Suprapubic skin (tissue), 4 donors: ENCODE results near the gene MAGEA8.

ENCODE experiments used
- EP300 ChIP-seq: sonication (generic); formaldehyde crosslinking; IDR thresholded peaks from one replicate; pipeline ENCODE4 v1.6.1; 2017; ENCODE audit warnings: antibody characterized with exemption
- POLR2A ChIP-seq, 2 donors: fragments of 450-650 bp; IDR thresholded peaks; one replicate each; pipeline ENCODE4 v1.6.1; 2017; ENCODE audit warnings: antibody characterized with exemption in 2 of 2, mild to moderate bottlenecking in 2 of 2, moderate library complexity in 2 of 2
- POLR2AphosphoS5 ChIP-seq, 3 donors: sonication (generic); formaldehyde crosslinking; IDR thresholded peaks; one replicate each; pipeline ENCODE4 v1.6.1; 2017; ENCODE audit warnings: antibody characterized with exemption in 3 of 3
- TF ChIP-seq, protein P1 (sequence below), 2 donors: fragments of 200-600 bp in 1 of 2; fragments of 450-650 bp in 1 of 2; sonication (generic) in 1 of 2; IDR thresholded peaks; one replicate each; pipeline ENCODE4 v1.5.1; 2016 to 2019; ENCODE audit warnings: antibody characterized with exemption in 2 of 2, mild to moderate bottlenecking in 1 of 2, moderate library complexity in 1 of 2

DNA sequence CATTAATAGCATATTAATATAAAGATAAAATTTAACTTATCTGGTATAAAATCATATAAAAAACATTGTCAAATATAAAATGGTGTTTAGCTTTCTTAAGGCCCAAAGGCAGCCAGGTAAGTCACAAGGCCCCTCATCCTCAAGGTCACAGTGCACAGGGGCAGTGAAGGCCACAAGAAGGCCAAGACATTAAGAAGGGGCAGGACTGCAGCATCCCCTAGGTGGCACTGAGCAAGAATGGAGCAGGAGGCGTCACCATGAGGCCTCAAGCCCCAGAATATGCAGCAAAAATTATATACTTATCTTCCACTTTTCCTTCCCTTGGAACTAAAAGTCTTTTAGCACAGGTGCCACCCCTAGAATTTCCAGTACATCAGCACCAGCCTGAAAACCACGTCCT is 49.5 kb upstream of the MAGEA8 start:
- TF ChIP-seq, protein P1, sequence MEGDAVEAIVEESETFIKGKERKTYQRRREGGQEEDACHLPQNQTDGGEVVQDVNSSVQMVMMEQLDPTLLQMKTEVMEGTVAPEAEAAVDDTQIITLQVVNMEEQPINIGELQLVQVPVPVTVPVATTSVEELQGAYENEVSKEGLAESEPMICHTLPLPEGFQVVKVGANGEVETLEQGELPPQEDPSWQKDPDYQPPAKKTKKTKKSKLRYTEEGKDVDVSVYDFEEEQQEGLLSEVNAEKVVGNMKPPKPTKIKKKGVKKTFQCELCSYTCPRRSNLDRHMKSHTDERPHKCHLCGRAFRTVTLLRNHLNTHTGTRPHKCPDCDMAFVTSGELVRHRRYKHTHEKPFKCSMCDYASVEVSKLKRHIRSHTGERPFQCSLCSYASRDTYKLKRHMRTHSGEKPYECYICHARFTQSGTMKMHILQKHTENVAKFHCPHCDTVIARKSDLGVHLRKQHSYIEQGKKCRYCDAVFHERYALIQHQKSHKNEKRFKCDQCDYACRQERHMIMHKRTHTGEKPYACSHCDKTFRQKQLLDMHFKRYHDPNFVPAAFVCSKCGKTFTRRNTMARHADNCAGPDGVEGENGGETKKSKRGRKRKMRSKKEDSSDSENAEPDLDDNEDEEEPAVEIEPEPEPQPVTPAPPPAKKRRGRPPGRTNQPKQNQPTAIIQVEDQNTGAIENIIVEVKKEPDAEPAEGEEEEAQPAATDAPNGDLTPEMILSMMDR (IDR thresholded peaks at IDR 0.05), result no peak
- TF ChIP-seq POLR2A (IDR thresholded peaks at IDR 0.05), result no peak
- no peak for TF ChIP-seq POLR2AphosphoS5 (IDR thresholded peaks at IDR 0.05)
- no peak for TF ChIP-seq EP300
